GM18870 (cell line): ENCODE results near the gene SLC25A11.

Experiments
- ATAC-seq: cut with Tn5 transposase; IDR thresholded peaks from one replicate; pipeline ENCODE4 v1.9.1; 2021; ENCODE audit warnings: moderate library complexity; ENCODE audit not compliant: unreplicated experiment

The SLC25A11 gene

DNA sequence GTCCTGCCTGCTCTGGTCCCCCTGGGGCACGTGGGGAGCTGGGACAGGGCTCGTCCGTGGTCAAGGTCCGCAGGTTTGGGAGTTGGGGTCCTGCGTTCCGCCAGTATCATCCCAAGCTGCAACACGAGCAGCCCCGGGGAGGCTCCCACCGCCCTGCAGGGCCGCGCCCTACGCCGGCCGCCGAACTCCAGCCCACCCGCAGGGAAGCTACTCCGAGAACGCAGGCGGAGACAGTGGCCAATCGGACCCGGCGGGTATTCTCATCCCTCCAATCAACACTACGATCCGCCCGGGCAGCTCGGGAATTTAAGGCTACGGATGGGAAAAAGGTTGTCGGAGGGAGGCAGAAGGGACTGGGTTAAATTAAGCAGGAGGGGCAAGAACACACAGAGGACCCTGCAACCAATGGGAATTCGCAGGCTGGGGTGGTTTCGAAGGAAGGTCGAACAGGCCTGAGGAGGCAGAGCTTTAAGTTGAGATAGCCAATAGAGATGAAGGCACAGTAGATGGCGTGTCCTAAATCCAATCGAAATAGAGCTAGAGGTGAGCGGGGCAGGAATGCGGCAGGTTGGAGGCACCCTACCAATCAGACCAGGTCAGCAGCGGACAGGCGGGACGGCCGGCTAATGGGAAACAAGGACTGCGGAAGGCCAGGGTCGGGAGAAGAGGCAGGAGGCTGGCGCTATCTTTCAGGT is 27.1 kb upstream of the SLC25A11 start:
- ATAC-seq: peak; percentile 84

DNA sequence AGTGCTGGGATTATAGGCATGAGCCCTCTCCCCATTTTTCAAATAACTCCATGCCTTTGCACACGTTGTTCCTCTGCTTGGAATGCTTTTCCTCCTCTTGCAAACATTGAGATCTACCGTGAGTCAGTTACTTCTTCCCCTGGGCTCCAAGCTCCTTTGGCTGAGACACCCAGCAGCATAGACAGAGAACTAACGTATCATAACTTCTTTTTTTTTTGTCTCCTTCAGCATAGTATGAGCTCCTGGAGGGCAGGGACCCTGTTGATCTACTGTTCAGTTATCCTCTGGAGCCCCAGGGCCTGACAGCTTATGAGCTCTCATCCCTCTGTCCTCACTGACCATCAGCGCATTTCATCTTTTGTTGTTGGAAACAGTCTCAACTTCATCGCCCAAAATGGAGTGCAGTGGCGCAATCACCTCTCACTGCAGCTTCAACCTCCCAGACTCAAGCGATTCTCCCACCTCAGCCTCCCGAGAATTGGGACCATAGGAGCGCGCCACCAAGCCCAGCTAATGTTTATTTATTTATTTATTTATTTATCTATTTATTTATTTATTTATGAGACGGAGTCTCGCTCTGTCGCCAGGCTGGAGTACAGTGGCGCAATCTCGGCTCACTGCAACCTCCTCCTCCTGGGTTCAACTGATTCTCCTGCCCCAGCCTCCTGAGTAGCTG is 25.6 kb upstream of the SLC25A11 start:
- no peak for ATAC-seq

DNA sequence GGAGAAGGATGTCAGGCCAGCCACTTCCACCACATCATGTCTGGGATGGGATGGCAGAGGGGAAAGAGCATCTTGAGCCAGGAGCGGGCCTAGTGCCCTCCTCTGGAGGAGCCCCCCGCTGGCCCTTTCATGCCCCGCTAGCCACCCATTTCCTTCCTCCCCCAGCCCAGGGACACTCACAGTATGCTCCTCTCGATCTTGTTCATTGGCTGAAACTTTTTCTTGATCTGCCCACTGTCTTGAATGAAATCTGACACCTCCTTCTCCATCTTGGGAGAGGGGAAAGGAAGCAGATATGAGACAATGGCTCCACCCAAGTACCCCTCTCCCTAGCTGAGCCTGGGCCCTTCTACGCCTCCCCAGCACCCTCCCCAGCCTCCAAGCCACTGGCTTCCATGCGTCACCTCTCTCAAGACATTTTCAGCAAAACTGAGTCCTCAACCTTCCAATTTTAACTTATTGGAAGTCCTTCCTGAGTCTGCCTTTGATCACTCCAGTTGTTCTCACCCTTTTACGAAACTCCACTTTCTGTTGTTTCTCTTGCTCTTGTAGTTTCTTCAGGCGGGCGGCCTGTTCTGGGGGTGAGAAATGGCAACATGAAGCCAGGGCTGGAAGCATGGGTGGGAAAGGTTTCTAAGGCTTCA is 20.6 kb upstream of the SLC25A11 start:
- ATAC-seq: no peak

DNA sequence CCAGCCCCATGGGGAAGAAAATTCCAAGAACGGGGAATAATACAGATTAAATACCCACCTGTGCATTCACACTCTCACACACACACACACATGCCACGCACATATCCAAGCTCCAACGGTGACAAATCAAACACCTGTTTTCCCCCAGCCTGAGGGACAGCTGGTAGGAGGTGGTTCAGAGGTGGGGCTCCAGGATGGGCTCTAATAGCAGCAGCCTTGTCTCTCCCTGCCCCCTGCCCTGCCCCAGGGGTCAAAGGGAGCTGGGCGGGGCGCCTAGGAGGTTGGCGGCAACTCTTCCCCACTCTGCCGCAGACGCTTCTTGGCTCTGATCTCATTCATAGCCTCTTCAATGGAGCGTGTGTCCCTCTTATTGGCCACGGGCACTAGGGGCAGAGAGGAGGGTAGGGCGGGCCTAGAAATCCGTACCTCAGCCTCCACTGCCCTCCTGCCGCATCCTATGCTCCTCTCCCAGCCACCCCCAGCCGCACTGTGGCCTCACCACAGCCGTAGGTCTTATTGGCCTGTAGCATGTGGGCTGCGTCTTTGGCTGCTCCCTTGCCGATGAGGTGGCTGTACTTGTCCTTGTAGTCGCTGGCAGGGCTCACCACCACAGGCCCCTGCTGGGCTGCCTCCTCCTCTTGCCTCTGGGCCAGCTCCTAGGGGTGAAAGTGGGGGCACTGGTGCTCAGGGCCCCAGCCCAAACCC is 19.6 kb upstream of the SLC25A11 start:
- ATAC-seq: no peak

DNA sequence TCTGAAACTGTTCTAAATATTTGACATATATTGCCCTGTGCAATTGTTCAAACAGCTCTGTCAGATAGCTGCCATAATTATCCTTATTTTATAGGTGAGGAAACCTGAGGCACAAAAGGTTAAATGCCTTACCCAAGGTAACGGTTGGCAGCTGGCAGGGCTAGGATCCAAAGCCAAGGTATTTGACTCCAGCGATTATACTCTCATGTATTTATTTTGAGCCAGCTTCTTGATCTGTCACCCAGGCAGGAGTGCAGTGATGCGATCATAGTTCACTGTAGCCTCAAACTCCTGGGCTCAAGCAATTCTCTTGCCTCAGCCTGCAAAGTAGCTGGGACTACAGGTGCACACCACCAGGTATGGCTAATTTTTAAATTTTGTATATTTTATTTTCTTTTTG is 18.3 kb upstream of the SLC25A11 start:
- no peak for ATAC-seq

DNA sequence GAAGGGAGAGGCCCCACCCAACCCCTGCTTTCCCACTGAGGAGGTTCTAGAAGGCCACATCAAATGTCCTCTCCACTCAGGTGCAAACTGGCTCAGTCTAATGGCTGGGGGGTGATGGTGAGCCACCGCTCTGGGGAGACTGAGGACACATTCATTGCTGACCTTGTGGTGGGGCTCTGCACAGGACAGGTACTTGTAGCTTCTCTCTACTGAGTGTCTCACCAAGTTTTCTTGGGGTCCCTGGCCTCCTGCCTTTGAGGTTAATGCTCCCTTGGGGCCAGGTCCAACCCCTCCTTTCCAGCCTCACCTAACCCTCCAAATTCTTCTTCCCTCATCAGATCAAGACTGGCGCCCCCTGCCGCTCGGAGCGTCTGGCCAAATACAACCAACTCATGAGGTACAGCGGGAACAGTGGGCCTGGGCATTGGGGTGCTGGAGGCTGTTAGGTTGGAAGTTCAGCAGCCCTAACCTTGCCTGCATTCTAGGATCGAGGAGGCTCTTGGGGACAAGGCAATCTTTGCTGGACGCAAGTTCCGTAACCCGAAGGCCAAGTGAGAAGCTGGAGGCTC is 16.7 kb upstream of the SLC25A11 start:
- no peak for ATAC-seq

DNA sequence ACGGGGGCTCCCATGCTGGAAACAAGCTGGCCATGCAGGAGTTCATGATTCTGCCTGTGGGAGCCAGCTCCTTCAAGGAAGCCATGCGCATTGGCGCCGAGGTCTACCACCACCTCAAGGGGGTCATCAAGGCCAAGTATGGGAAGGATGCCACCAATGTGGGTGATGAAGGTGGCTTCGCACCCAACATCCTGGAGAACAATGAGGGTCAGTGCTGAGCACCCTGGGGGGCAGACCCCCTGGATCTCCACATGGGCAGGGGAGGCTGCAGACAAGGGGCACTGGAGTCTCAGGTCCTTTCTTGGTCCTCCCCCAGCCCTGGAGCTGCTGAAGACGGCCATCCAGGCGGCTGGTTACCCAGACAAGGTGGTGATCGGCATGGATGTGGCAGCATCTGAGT is 15.2 kb upstream of the SLC25A11 start:
- no peak for ATAC-seq

DNA sequence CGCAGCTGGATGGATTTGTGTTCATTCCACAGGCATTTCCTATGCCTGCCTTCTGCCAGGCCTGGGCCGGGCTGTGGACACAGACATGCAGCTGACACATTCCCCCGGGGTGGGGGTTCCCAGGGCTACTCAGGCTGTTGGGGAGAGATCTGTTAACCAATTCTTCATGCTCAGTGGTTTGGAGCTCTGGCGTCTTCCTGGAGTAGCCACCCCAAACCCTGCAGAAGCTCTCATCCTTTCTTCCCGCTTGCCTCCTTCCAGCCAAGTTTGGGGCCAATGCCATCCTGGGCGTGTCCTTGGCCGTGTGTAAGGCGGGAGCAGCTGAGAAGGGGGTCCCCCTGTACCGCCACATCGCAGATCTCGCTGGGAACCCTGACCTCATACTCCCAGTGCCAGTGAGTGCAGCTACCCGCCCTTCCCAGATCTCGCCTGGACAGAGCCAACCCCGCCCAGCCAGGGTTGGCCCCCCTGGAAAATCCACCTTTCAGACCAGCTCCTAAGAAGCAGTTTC is 13.7 kb upstream of the SLC25A11 start:
- ATAC-seq: no peak

DNA sequence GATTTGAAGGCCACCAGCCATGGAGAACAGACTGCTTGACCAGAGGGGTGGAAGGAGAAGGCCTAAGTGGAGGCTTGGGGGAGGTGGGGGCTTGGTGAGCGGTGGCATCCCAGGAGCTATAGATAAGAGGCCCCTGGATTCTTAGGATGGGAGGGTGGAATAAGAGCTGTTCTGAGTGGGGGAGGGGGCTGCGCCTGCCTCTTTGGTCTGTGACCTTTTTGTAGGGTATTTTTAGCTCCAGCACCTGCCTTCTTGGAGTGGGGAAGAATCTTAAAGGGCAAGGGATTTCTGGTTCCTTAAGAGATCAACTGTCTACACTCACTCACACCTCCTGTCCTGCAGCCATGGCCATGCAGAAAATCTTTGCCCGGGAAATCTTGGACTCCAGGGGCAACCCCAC is 11.6 kb upstream of the SLC25A11 start:
- ATAC-seq: no peak

DNA sequence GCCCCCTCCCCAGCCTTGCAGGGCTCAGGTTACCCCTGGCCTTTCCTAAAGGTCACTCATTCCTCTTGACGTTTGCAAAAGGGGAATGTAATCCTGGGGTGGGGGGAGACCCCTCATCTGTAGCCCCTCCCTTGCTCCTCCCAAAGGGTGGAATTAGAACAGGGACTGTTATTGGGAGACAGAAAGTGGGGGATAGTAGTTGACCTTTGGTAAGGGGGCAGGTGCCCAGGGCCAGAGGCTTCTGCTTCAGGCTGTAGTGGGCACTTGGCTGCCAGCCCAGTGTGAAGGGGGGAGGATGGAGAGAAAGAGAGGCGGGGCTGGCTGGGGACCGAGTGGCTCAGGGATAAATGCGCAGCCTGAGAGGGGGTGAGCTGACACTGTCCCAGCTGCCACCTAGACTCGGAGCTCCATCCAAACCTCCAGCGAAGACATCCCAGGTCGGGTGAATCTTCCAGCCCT is 10.9 kb upstream of the SLC25A11 start, which contains the start of gene ENO3:
Gene ENO3 (plus strand): TSS at position 374 of the 459 bp plus-strand sequence. CDS start 711 bp downstream, outside the sequence.
- ATAC-seq: no peak

DNA sequence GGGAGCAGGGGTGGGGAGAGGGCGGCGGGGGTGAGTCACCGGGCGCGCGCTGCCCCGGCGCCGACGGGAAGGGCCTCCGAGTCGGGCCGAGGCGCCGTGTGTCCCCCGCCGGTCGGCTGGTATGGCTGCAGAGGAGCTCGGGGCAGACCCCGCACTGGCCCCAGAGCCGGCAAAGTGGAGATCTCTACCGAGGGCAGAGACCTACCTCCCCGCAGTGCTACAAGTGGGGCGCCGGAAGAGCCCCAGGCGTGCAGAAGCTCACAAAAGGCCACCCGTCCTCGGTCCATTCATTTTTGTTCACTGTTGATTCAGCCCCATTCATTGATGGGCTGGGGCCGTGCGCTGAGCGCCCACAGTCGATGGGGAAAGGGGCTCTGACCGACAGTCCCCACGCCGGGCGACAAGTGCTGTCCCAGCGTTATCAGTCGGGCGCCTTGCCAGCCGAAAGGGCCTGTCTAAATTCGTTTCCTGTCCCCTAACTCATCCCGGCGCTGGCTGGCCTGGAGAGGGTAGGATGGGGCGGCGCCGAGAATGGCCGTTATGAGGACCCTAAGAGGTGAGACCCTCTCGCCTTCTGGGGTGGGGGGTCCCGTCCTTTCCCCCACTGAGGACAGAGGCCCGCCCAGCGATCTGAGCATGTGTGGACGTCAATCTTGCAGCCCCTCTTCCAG is 10.4 kb upstream of the SLC25A11 start:
- no peak for ATAC-seq

DNA sequence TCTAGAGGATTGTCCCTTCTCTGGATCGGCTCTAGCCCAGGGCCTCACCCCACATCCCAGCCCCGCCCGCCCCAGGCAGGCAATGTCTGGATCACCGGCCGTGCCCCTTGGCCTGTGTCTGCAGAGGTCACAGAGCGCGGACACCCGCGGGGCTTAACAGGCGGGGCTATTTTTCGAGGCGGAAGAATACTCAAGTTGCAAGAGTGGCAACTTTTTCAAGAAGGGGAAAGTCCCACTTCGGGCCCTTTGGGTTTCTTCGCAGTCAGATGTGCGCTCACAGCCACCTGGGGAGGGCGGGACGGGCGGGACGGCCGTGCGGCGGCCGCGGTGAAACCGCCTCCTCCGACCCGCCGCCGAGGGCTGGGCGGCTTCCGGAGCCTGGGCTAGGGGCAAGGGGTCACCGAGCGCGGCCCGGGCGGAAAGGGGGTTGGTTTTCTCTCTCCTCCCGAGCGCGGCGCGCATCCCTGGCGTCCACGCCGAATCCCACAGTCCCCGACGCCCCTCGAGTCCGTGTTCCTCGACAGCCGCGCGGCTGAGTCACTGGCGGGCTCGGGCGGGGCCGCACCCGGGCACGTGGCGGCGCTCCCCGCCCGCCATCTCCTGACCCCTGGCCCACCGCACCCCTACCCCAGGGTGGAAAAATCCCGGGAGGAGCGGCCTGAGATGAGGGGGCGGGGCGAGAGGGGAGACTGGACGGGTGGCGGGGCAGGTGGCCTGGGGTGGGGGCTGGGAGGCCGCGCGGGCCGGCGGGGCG is 9.7 kb upstream of the SLC25A11 start:
- no peak for ATAC-seq

DNA sequence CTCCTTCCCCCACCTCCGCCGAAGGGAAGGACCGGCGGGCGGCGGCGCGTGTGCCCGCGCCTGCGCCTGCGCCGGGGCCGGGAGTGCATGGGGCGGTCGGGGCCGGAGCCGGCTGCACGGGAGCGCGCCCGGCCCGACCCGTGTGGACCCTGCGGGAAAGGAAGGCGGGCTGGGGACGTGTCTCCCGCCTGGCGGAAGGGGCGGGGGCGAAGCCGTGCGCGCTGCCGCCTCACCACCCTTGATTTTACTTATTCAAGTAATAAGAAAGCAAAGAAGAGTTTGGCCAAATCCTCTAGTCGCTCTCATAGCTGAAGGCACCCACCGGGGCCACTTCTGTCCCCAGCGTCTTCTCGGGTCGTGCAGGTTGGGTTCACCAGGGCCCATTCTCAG is 9.1 kb upstream of the SLC25A11 start:
- no peak for ATAC-seq

DNA sequence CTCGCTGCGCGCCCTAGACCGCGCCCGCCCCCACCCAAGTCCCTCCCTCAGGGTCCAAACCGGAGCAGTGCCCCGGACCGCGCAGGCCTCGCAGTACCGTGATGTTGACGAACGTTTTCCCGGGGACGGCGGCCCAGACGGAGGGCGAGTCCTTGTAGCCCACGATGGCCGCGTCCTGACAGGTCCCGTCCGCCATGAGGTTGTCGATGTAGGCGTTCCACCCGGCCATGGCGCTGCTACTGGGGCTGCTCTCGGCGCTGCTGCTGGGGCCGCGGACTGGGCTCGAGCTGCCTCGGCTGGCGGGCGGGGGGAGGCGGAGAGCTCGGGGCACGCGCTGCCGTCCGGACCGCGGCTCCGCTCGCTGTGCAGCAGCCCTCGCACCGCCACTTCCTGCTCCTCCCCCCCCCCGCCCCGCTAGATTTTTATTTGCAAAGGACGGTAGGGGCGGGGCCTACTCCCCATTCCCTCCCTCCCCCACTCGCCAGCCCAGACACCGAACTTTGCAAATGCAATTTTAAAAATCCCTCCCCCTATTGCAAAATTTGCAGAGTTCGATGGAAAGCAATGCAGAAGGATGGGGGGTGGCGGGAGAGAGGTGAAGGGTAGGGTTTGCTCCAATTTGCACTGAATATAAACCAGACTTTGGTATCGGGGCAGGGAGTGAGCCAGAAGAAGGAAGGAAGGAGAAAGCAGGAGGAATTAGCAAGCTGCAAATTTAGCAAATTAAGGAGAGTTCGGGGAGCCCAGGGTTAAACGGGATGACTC is 8.5 kb upstream of the SLC25A11 start, which contains the start of gene PFN1:
Gene PFN1 (minus strand): TSS at position 365 of the 765 bp plus-strand sequence. CDS start 136 bp downstream, at position 229.
- no peak for ATAC-seq

DNA sequence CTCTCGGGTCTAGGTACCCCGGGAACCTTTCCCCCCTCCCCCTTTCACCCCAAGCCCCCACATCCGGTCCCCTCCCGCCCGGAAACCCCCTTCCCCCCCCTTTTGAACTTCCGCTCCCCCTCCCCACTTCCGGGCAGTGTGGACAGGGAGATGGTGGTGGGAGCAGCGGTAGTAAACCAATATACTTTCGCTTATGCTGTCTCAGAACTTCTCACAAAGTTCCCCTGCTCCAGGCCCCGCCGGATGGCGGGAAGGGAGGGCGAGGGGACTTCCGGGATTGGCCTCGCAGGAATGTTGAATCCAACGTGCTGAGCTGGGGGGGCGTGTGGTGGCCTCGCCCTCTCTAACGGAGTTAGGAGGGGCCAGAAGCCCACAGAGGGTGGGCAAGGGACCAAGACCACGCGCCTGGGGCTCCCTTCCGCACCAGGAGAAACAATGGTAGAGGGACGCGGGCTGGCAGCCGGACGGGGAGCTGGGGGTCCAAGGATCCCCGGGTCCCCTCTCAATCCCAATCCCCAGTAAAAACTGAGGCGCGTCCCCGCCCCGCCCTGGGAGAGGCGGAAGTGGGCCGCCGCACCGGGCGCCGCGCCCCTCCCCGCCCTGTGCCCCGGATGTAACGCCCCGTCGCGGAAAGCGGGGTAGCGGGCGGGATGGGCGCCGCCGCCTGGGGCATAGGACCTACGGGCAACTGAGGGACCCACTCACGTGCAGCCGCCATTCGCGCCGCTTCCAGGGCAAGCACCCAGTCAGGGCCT is 7.7 kb upstream of the SLC25A11 start:
- ATAC-seq: no peak

DNA sequence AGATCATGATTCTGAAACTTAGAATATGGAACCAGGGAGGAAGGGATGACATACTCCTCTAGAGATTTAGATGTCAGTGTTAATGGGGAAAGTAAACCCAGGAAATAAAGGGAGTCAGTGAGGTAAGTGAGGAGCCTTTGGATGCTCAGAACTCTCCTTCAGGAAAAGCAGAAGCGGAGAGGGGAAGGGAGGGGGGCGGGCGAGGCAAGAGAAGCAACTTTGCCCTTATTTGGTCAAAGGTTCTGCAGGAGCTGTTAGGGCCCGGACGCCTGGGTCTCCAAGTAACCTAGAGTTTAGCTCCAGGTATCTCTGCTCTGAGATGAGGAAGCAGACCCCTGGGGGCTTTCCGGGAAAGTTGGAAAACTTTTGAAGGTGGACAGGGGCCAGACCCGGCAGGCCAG is 7.2 kb upstream of the SLC25A11 start:
- no peak for ATAC-seq

DNA sequence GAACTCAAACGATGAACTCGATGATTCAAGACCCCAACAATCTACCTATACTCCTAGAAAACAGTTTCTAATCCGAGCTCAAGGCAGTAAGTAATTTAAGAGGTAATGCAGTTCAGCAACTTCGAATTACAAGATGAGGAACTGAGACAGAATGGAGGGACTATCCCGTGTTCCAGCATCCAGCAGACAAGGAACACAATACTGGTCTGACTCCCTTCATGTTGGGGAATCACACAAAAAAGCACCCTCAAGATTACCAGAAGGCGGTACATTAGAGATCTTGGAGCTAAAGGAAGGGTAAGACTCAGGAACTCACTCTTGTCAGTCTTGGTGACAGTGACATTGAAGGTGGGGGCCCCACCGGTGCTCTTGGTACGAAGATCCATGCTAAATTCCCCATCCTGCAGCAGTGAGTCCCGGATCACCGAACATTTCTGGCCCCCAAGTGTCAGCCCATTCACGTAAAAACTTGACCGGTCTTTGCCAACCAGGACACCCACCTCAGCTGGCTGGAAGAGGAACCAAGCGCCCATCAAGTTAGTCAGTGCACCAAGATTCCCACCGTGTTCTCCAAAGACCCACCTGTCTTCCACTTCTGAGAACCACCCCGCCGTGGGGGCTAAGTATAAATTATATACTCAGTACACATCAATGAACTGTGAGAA is 6.6 kb upstream of the SLC25A11 start:
- ATAC-seq: no peak

DNA sequence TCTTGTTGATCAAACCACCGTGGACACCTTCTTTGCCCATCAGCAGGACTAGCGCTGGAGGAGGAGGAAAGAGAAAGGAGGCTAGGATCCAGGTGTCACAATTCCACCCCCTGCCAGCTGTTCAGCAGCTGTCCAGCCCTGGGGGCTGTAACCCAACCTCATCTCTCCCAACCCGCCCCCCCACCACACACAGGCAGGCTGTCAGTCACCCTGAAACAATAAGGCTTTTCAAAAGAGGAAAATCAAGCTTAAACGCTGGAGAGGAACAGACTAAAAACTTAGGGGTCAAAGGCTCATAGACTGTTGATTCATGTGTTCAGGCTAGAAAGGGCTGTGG is 6.1 kb upstream of the SLC25A11 start:
- no peak for ATAC-seq
